GM18519 (cell line): ENCODE measurements around the gene ASB6.

Experiments
- ATAC-seq: cut with Tn5 transposase; IDR thresholded peaks from one replicate; pipeline ENCODE4 v1.9.1; 2021; ENCODE audit warnings: mild to moderate bottlenecking, moderate library complexity; ENCODE audit not compliant: unreplicated experiment, low FRiP score

The ASB6 gene

GRCh38 chr9:129628709-129629108, 13.2 kb downstream of the ASB6 start:
- no peak for ATAC-seq

- no peak for ATAC-seq
Measured at GRCh38 chr9:129627556-129628440, 14.2 kb downstream of the ASB6 start.

- ATAC-seq = no peak
Measured at GRCh38 chr9:129626625-129627284, 15.2 kb downstream of the ASB6 start.

- no peak for ATAC-seq
Measured at GRCh38 chr9:129626079-129626624, 15.8 kb downstream of the ASB6 start, which contains the start of gene NTMT1. Gene NTMT1 (plus strand): TSS chr9:129626163. CDS start chr9:129632704, 6,541 bp downstream.

- ATAC-seq = no peak
Measured at GRCh38 chr9:129624947-129625346, 17.0 kb downstream of the ASB6 start.

- no peak for ATAC-seq
Measured at GRCh38 chr9:129624168-129624759, 17.7 kb downstream of the ASB6 start.

- ATAC-seq = no peak
Measured at GRCh38 chr9:129623331-129623730, 18.6 kb downstream of the ASB6 start.

GRCh38 chr9:129620669-129621295, 21.2 kb downstream of the ASB6 start, which contains the start of gene C9orf50:
Gene C9orf50 (minus strand): TSS chr9:129621101. CDS start chr9:129620574, 527 bp downstream.
- ATAC-seq = no peak

- ATAC-seq = no peak
Measured at GRCh38 chr9:129619787-129620668, 21.9 kb downstream of the ASB6 start.

GRCh38 chr9:129617167-129617566, 24.8 kb downstream of the ASB6 start:
- ATAC-seq = no peak

- ATAC-seq = no peak
Measured at GRCh38 chr9:129615407-129616285, 26.3 kb downstream of the ASB6 start.

GRCh38 chr9:129614932-129615331, 27.0 kb downstream of the ASB6 start:
- no peak for ATAC-seq

- no peak for ATAC-seq
Measured at GRCh38 chr9:129613520-129614175, 28.3 kb downstream of the ASB6 start.

GRCh38 chr9:129612815-129613519, 29.0 kb downstream of the ASB6 start:
- ATAC-seq = no peak

- no peak for ATAC-seq
Measured at GRCh38 chr9:129612123-129612522, 29.8 kb downstream of the ASB6 start.

GRCh38 chr9:129611307-129611800, 30.6 kb downstream of the ASB6 start:
- no peak for ATAC-seq
